ENCODE results near the gene GCFC2.

Gene GCFC2

DNA sequence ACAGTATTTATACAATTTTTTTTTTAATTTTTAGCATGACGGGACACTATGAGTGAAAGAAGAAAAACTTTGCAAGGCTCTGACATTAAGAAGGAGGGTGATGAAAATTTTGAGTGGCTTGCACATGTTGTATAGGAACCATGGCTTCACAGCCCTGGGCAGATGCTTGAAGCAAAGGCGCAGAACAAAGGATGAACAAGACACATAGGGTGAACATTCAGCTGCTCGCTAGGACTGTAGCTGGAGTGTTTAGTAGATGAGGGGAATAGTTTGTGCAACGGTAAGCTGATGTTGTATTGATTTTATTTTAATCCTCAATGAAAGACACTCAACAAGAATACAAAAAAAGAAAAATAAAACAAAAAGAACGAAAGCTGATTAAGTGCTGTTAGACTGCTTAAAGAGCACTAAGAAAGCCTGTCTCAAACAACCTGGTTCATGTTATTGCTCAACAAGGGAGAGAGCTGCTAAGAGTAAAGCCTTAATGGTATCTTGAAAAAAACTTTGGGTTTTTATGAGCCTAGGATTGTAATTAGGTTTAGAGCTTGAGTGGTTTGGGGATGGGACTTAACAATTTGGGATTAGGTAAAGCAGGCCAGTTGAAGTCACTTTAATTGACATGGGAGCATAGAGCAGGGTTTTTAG is 41.2 kb upstream of the GCFC2 start (continued):
- TF ChIP-seq ZNF565 (CRISPR knock-in tag; conservative IDR thresholded peaks at IDR 0.05; ENCODE audit: low read depth) = no peak
- TF ChIP-seq ISL1 (CRISPR knock-in tag; IDR thresholded peaks at IDR 0.05) = no peak
- TF ChIP-seq CSDC2 (CRISPR knock-in tag; IDR thresholded peaks at IDR 0.05) = no peak
- TF ChIP-seq TSHZ2 (CRISPR knock-in tag; IDR thresholded peaks at IDR 0.05) = no peak
- TF ChIP-seq ZNF8 (CRISPR knock-in tag; IDR thresholded peaks at IDR 0.05) = no peak
- TF ChIP-seq, protein P1, sequence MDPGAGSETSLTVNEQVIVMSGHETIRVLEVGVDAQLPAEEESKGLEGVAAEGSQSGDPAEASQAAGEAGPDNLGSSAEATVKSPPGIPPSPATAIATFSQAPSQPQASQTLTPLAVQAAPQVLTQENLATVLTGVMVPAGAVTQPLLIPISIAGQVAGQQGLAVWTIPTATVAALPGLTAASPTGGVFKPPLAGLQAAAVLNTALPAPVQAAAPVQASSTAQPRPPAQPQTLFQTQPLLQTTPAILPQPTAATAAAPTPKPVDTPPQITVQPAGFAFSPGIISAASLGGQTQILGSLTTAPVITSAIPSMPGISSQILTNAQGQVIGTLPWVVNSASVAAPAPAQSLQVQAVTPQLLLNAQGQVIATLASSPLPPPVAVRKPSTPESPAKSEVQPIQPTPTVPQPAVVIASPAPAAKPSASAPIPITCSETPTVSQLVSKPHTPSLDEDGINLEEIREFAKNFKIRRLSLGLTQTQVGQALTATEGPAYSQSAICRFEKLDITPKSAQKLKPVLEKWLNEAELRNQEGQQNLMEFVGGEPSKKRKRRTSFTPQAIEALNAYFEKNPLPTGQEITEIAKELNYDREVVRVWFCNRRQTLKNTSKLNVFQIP (CRISPR knock-in tag; IDR thresholded peaks at IDR 0.05; ENCODE audit: borderline replicate concordance, low read depth) = no peak
- TF ChIP-seq RARB (CRISPR knock-in tag; IDR thresholded peaks at IDR 0.05) = no peak
- TF ChIP-seq OSR1 (CRISPR knock-in tag; IDR thresholded peaks at IDR 0.05) = no peak
- no peak for TF ChIP-seq PPARA (CRISPR knock-in tag; IDR thresholded peaks at IDR 0.05; ENCODE audit: borderline replicate concordance)

DNA sequence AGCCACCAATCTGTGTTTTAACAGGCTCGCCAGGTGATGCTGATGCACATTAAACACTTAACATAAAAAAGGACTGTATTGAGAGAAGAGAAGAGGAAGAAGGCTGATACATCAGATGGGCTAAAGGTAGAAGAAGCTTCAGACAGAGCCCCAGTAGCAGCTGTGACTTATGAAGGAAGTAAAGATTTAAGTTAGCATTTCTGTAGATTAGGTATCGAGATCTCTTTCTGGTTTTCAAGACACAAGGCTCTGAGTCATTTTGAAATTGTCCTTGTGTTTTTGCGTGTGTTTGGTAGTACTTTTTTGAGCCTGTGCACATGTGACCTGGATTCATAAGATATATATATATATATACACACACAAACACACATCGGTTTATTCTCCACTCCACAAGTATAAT is 40.6 kb upstream of the GCFC2 start:
- ATAC-seq = no peak
- no peak for TF ChIP-seq CREB5 (CRISPR knock-in tag; IDR thresholded peaks at IDR 0.05; ENCODE audit: low read depth)
- TF ChIP-seq ZC3H10 (CRISPR knock-in tag; IDR thresholded peaks at IDR 0.05) = no peak
- no peak for TF ChIP-seq RARB (CRISPR knock-in tag; IDR thresholded peaks at IDR 0.05)
- no peak for TF ChIP-seq ESRRG (CRISPR knock-in tag; IDR thresholded peaks at IDR 0.05)
- TF ChIP-seq ZNF70 (CRISPR knock-in tag; IDR thresholded peaks at IDR 0.05) = no peak
- TF ChIP-seq ZNF565 (CRISPR knock-in tag; conservative IDR thresholded peaks at IDR 0.05; ENCODE audit: low read depth) = no peak
- TF ChIP-seq CSDC2 (CRISPR knock-in tag; IDR thresholded peaks at IDR 0.05) = no peak
- TF ChIP-seq ARNTL (CRISPR knock-in tag; IDR thresholded peaks at IDR 0.05; ENCODE audit: borderline replicate concordance, low read depth) = no peak
- no peak for TF ChIP-seq PPARA (CRISPR knock-in tag; IDR thresholded peaks at IDR 0.05; ENCODE audit: borderline replicate concordance)
- TF ChIP-seq ZFP30 (CRISPR knock-in tag; IDR thresholded peaks at IDR 0.05) = no peak
- no peak for TF ChIP-seq TSHZ2 (CRISPR knock-in tag; IDR thresholded peaks at IDR 0.05)
- TF ChIP-seq, protein P2, sequence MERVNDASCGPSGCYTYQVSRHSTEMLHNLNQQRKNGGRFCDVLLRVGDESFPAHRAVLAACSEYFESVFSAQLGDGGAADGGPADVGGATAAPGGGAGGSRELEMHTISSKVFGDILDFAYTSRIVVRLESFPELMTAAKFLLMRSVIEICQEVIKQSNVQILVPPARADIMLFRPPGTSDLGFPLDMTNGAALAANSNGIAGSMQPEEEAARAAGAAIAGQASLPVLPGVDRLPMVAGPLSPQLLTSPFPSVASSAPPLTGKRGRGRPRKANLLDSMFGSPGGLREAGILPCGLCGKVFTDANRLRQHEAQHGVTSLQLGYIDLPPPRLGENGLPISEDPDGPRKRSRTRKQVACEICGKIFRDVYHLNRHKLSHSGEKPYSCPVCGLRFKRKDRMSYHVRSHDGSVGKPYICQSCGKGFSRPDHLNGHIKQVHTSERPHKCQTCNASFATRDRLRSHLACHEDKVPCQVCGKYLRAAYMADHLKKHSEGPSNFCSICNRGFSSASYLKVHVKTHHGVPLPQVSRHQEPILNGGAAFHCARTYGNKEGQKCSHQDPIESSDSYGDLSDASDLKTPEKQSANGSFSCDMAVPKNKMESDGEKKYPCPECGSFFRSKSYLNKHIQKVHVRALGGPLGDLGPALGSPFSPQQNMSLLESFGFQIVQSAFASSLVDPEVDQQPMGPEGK (CRISPR knock-in tag; IDR thresholded peaks at IDR 0.05; ENCODE audit: borderline replicate concordance) = no peak
- no peak for TF ChIP-seq TOX (CRISPR knock-in tag; IDR thresholded peaks at IDR 0.05; ENCODE audit: borderline replicate concordance)
- no peak for TF ChIP-seq GLIS3 (CRISPR knock-in tag; IDR thresholded peaks at IDR 0.05)
- TF ChIP-seq CSRNP3 (CRISPR knock-in tag; IDR thresholded peaks at IDR 0.05) = no peak
- TF ChIP-seq SNAI2 (CRISPR knock-in tag; IDR thresholded peaks at IDR 0.05) = no peak
- no peak for TF ChIP-seq TCF4 (CRISPR knock-in tag; IDR thresholded peaks at IDR 0.05; ENCODE audit: borderline replicate concordance)
